Mucosa of gallbladder (tissue), 1 donor: ENCODE data around the gene SLC6A3. TPM values are rescaled to one million over a fixed set of nuclear protein-coding genes. Genes with fewer than 3 reads are reported as not detected.
"Not testable (repeated sequence)": the region's sequence is repeated elsewhere in the genome, so short reads cannot be mapped to it uniquely, and the experiment has no call there.

Source experiments
- DNase-seq: peaks from one replicate; pipeline ENCODE4 v3.0.0-alpha.2; 2020; ENCODE audit warnings: low spot score
- total RNA-seq: library from RNA; stranded (reverse); gene quantifications from one replicate; pipeline ENCODE4 v1.2.1, GENCODE V29; 2021
- donor health status: DM: no; HTN: no; CAD: no.

Gene SLC6A3
- total RNA-seq, 1 donor from 2014 or later = 0.23 TPM

- DNase-seq = not testable (repeated sequence)
Observed at GRCh38 chr5:1371972-1372342, 73.3 kb downstream of the SLC6A3 start.

GRCh38 chr5:1371218-1371971 lies 73.8 kb downstream of the SLC6A3 start:
- DNase-seq = no peak

GRCh38 chr5:1370006-1370405 lies 75.2 kb downstream of the SLC6A3 start:
- no peak for DNase-seq

- DNase-seq = no peak
Observed at GRCh38 chr5:1368756-1369155, 76.5 kb downstream of the SLC6A3 start.

- no peak for DNase-seq
Observed at GRCh38 chr5:1368236-1368635, 77.0 kb downstream of the SLC6A3 start.

- no peak for DNase-seq
Observed at GRCh38 chr5:1367149-1367548, 78.1 kb downstream of the SLC6A3 start.

GRCh38 chr5:1366514-1366913 lies 78.7 kb downstream of the SLC6A3 start:
- no peak for DNase-seq

- DNase-seq = no peak
Observed at GRCh38 chr5:1364211-1364610, 81.0 kb downstream of the SLC6A3 start.

- no peak for DNase-seq
Observed at GRCh38 chr5:1363581-1363980, 81.7 kb downstream of the SLC6A3 start.

- no peak for DNase-seq
Observed at GRCh38 chr5:1363160-1363559, 82.1 kb downstream of the SLC6A3 start.

- DNase-seq = no peak
Observed at GRCh38 chr5:1362242-1363015, 82.8 kb downstream of the SLC6A3 start.

- DNase-seq = no peak
Observed at GRCh38 chr5:1360861-1361260, 84.4 kb downstream of the SLC6A3 start.

GRCh38 chr5:1360367-1360766 lies 84.9 kb downstream of the SLC6A3 start:
- not testable (repeated sequence) for DNase-seq

- DNase-seq = no peak
Observed at GRCh38 chr5:1359713-1360112, 85.5 kb downstream of the SLC6A3 start.

GRCh38 chr5:1359031-1359645 lies 86.1 kb downstream of the SLC6A3 start:
- DNase-seq = no peak

GRCh38 chr5:1358726-1359025 lies 86.6 kb downstream of the SLC6A3 start:
- DNase-seq = no peak

GRCh38 chr5:1357946-1358725 lies 87.1 kb downstream of the SLC6A3 start:
- no peak for DNase-seq

GRCh38 chr5:1356873-1357787 lies 88.1 kb downstream of the SLC6A3 start:
- DNase-seq = no peak

GRCh38 chr5:1354576-1354975 lies 90.7 kb downstream of the SLC6A3 start:
- DNase-seq = no peak

GRCh38 chr5:1352231-1353219 lies 92.7 kb downstream of the SLC6A3 start:
- no peak for DNase-seq
